Measurements from ENCODE around the gene TMEM178B.

The TMEM178B gene

DNA sequence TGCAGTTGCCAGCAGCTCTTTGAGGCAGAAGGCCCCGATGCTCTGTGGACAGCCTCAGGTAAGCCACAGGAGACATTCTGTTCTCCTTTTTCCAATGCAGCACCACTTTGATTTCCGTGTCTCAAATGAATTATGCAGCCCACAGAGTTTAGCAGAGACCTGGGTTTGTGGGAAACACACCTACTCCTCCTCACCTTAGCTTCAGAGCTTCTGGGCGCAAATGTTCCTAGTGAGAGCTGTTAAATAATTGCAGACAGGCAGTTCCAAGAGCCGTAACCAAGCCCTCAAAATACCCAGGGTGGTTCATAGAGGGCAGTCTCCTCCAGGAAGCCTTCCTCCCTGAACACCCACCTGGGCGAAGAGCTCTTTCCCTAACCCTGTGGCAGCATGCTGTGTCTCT is 408.1 kb downstream of the TMEM178B start:
- no peak for DNase-seq

DNA sequence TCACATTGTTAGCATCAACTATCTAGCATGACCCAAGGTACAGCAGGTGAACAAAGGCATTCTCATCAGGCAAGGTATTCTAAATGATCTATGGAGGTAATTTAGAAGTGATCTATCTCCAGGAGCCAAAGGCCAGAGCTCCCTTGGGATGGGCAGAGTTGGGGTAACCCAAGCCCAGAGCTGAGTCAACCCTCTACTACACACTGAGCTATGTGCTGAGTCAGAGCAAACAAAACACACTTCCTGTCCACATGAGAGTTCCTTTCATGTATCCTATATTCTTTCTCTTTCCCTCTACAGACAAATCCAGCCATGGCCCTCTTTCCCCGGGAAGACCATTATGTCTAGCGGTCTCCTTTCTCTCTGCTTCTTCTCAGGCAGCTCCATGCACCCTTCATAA is 409.2 kb downstream of the TMEM178B start:
- DNase-seq, result no peak

DNA sequence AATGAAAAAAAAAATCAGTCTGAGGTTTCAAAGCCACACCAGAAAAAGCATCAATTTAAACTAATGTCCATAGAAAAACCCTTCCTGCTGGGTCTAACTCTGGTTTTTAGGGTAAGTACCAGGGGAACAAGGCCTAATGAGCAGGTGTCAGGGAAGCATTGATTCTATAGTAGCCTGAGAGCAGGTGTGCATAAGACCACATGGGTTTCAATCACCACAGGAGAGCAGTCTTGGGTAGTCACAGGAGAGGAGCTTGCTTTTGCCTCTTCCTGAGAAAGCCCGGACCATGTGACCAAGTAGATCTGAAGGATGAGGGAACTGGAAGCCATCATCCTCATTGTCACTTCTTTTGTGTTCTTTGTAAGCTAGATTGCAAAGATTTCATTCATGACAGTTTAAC is 411.0 kb downstream of the TMEM178B start:
- DNase-seq, result no peak

DNA sequence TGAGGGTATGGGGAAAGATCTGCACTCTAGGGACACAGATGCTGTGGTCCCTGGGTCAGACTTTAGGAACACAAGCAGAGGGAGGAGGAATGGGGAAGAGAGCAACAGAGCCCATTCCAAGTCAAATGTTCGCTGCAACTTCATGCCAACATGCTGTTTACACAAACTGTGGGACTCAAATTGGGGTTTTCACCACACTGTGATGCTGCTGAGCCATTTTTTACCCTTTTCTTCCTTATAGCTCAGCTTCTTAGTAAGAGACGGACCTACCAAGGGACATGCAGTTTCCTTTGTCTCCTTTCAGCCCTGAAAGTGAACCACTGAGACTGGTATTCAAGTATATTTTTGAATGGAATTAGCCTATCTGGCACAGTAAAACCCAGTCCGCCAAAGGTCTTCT is 413.1 kb downstream of the TMEM178B start:
- no peak for DNase-seq

DNA sequence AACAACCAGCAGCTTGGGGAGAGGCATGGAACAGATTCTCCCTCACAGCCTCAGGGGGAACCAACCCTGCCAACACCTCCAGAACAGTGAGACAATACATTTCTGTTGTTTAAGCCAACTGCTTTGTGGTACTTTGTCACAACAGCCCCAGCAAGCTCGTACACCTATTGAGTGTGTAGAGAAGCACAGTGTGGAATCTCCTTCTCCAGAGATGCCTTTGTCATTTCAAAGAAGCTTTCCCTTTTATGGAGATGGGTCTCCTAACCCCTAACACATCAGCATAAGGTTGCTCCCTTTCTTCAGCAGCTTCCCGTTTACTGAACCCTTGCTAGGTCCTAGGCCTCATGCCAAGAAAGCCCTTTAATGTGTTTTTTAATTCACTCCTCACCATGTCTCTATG is 416.6 kb downstream of the TMEM178B start:
- DNase-seq, result no peak

DNA sequence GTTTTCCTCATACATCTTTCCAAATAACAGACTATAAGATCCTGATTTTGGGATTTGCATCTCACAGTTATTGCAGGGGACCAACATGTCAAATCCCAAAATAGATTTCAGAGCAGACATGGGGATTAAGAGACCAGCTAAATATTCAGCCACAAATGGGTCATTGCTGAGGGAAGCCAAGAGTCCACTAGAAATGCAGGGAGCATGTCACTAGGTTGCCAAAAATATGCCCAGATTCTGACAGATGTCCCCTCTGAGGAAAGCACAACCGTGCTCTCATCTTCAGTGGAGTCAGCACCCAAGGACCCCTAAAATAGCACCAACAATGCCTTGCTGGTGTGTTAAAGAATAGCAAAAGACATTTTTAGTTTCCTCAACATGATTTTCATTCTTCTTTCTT is 421.2 kb downstream of the TMEM178B start:
- DNase-seq, result no peak

DNA sequence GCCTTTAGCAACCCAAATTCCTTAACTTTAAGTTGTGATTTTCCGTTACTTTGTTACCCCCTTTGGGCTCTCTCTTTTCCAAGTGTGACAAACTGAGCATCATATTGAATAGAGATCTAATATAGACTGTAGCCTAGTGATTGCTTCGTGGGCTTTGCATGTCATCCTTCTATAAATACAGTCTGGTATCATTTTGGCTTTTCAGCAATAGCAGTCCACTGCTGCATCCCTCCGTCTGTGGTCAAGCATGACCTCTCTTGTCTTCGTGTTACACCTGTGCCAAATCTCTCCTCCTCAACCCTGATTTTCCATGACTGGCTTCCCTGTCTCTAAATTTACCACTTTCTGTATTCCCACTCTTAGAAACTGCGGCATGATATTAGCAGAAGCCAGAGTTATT is 423.5 kb downstream of the TMEM178B start:
- no peak for DNase-seq

DNA sequence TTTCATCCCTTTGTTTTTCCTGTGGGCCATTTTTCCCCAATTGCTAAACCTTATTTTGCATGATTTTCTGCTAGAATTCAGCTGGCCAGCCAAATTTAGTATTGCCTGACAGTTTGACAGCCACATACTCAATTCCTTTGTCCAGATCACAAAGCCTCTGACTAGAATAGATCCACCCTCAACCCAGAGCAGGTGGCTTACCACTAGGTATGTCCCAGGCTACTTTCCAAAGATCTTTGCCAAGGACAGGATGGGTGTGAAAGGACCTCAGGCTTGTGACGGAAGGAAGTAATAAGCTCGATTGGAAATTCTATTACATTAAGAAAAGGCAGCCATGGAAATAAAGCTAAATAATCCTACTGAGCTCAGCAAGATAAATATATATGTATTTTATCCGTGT is 426.7 kb downstream of the TMEM178B start:
- no peak for DNase-seq

DNA sequence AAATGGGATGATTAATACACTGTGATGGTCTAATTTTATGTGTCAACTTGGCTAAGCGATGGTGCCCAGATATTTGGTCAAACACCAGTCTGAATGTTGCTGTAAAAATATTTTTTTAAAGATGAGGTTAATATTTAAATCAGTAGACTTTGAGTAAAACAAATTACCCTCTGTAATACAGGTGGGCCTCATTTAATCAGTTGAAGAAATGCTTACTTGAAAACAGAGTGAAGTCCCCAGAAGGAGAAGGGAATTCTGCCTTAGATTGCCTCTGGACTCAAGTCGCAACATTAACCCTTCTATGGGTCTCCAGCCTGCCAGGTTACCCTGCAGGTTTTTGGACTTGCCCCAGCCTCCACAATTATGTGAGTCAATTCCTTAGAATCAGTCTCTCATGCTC is 427.6 kb downstream of the TMEM178B start:
- no peak for DNase-seq

DNA sequence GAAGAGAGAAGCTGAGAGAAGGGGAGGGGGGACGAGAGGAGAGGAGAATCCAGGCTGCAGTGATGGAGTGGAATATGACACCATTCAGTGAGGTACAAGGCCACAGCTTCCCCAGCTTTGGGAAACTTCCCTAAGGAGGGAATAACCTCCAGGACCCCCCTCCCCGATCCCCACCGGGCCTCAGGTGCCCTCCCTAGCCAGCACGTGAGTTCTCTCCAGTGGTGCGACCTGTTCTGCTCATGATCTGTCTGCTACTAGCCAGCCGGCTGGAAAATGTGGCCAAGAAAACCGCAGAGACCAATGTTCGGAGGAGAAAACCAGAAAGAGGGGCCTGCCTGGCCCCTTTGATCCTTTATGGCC is 437.4 kb downstream of the TMEM178B start:
- no peak for DNase-seq

DNA sequence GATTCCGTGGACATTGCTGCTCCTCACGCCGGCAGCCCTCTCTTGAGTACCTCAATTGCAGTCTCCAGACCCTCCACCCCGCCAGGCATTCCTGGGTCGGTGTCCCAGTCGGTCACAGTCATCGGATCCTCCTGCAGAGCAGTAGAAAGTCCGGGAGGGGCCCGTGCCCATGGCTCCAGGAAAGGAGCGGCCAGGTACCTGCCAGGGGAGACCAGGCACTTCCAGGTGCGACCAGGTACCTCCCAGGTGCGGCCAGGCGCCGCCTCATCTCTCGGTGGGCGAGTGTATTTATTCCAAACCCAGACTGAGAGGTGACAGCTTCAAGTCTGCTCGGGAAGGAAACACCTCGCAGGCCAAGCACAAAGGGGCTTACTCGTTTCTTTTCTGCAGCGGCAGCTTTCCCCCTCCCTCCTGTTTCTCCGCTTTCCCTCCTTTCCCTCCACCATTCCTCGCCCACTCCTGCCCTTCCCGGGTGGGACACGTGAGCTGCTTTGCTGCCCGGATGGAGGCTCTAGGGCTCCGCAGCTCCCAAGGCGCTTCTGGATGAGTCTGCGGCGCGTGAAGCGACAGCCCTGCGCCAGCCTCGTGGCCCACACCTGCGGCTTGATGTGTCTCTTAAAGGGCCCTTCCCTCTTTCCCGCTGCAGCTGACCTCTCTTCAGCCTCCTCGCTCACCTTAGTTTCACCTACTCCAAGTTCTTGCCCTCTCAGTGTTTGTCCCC is 438.0 kb downstream of the TMEM178B start:
- no peak for DNase-seq

DNA sequence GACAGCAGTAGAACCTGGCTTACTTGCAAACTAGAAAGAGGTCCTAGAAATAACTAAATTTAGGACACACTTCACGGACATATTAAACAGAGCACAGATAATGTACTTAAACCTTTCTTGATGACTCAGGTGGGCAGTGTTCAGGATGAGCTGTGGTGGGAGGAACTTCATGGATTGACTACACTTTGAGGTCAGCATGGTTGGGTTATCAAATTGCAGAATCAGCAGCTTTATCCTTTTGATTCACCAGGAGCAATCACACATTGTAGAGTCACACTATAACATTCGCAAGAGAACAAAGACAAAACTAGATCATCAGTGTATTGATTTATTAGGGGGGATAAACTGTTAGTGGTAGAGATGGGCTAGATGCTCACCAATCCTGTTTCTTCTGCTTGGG is 438.7 kb downstream of the TMEM178B start:
- DNase-seq, result no peak

DNA sequence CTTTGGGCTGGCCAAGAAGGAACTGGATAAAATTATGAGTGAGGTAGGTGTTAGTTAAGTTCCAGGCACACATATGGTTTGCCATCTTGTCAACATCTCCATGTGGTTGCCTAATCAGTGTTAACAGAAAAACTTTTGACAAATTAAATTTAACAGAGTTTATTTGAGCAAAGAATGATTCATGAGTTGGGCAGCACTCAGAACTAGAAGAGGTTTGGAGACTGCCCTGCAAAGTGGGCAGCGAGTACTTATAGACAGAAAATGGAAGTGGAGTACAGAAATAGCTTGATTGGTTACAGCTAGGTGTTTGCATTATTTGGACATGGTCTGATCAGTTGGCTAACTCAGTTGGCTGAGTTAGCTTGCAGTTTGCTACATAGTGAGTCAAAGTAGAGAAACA is 439.9 kb downstream of the TMEM178B start:
- no peak for DNase-seq

DNA sequence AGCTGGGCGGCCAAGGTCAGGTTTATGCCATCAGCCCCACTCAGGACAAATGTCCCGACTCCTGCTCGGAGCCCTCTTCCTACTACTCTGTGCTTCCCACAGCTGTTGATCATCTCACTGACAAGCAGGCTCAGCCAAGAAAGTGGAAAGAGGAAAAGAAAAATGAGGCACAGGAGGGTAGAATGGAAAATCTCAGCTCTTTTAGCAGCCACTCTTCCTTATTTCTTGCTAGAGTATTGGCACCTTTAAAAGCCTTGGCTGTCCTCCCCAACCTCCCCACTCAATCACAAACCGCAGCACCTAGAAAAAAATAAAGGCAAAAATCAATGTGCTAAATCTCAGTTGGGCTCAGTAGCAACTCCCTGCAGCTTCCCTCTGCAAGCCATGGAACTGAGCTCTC is 442.1 kb downstream of the TMEM178B start:
- no peak for DNase-seq

DNA sequence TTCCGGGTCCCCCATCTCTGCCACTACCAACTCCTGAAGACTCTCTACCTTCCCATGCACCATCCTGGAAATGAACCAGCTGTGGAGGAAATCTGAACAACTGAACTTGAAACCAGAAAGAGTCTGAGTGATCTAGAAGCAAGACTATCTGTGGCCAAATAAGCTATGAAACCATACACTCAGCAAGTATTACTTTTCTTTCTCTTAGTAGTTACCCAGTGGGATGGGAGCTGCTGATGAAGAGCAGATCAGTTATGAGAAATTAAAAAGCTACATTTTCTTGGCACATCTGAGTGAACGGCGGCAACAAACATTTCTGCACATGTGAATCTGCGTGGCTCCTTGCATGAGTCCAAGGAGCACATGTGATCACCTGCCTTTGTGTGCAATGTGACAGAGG is 445.8 kb downstream of the TMEM178B start:
- DNase-seq, result no peak

DNA sequence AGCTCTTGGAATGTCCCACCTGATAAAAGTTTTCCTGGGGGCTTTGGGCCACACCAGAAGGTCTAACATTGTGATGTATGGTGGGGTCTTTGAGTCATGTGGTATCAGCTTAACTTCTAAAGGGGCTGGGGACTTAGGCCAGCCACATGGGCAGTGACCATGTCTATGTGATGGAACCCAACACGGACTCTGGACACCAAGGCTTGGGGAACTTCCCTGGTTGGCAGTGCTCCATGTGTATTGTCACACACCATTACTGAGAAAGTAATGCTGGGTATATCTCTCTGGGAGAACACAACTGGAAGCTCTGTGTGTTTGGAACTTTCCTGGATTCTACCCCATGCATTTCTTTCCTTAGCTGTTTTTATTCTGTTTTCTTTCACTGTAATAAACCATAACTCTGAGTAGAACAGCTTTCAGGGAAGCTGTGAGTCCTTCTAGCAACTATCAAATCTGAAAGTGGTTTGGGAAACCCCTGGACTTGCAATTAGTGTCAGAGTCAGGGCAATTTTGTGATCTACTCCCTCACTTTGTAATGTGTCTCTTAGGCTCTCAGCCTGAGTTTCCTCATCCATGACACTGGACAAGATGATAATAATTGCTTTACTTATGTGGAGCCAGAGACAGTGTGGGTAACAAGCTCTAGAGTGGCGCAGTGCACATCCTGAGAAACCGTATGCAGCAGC is 448.9 kb downstream of the TMEM178B start:
- DNase-seq, result no peak

DNA sequence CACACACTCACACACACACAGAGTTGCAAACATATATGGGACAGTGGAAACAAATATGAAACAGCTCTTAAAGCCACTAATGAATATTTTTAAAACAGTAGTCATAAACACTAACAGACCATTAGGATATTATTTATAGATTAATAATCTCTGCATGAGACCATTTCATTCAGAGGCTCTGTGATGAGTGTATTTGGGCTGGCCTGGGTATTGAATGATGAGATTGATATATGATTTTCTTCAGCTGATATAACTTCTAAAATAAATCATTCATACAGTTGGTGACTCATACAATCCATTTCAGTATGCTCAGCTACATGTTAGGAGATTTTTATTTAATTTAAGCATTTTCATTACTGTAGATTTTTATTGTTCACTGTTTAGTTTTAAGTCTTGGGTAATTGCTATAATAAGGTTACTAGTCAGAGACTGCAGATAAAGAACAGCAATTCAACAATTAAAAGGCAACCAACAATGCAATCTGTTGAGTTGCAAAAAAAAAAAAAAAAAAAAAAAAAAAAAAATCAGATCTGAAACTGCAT is 452.2 kb downstream of the TMEM178B start:
- DNase-seq, result no peak

DNA sequence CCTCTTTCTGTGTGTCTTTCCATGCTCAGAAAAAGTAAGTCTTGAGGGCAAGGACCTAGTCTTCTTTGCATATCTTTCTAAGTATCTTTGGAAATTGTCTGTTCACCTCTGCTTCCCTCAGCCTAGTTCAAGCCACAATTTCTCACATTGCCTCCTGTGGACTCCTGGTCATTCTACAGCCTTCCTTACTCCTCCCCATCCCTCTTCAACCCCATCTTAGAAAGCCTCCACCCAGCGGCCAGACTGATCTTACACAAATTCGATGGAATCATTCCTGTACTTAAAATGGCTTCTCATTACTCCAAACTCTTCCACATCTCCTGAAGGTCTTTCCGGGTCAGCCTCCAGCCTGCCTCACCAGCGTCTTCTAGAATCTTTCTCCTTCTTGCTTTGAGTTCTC is 453.2 kb downstream of the TMEM178B start:
- DNase-seq, result no peak

DNA sequence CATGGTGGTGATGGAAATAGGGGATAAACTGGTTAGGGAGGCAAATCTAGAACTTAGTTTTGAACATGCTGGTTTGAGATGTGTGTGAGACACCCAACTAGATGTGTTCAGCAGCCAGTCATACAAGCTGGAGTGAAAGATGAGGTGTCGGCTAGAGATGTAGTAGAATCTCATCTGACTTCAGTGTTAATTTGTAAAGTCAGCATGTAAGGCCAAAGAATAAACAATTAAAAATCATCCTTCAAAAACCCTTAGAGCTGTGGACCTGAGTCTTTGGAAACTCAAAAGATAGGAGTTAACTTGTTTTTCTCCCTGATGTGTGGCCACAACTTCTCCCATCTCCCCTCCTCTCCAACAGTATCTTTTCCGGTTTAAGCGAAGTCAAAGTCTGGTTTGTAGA is 454.5 kb downstream of the TMEM178B start:
- no peak for DNase-seq
